Tibial artery (tissue), 4 donors: ENCODE results near the gene PIK3CD.

Source experiments
- DNase-seq, 2 donors: peaks; one replicate each; pipeline ENCODE4 v3.0.0-alpha.2; 2019
- H3K27ac ChIP-seq, 2 donors: fragments of 200-600 bp; sonication (generic) in 1 of 2; 1 replicate in 1 of 2; 2 replicates in 1 of 2; pipeline ENCODE4 v1.5.1; 2018 to 2019; ENCODE audit warnings: mild to moderate bottlenecking in 1 of 2
- H3K27me3 ChIP-seq, 2 donors: fragments of 200-600 bp; sonication (generic) in 1 of 2; one replicate each; pipeline versions ENCODE4 v1.5.1 to v1.6.0; 2016 to 2019
- H3K36me3 ChIP-seq, 3 donors: fragments of 200-600 bp; sonication (generic) in 2 of 3; one replicate each; pipeline ENCODE4 v1.5.1; 2016 to 2019; ENCODE audit warnings: mild to moderate bottlenecking in 2 of 3
- H3K4me1 ChIP-seq, 4 donors: fragments of 200-600 bp; sonication (generic) in 2 of 4; 1 replicate in 3 of 4; 2 replicates in 1 of 4; pipeline ENCODE4 v1.5.1; 2016 to 2019
- H3K4me3 ChIP-seq, 2 donors: fragments of 200-600 bp; sonication (generic) in 1 of 2; 1 replicate in 1 of 2; 2 replicates in 1 of 2; pipeline ENCODE4 v1.5.1; 2018 to 2019; ENCODE audit warnings: mild to moderate bottlenecking in 2 of 2
- H3K9me3 ChIP-seq, 3 donors: fragments of 200-600 bp; sonication (generic) in 1 of 3; one replicate each; pipeline ENCODE4 v1.5.1; 2016 to 2019
- CTCF ChIP-seq, 2 experiments: fragments of 200-600 bp in 1 of 2; fragments of 450-650 bp in 1 of 2; IDR thresholded peaks; one replicate each; pipeline ENCODE4 v1.5.1; 2017 to 2019; ENCODE audit warnings: antibody characterized with exemption in 2 of 2, mild to moderate bottlenecking in 1 of 2, moderate library complexity in 1 of 2
- intact Hi-C: fragments of 100-400 bp; cut with DNase I; formaldehyde crosslinking; loops from one replicate; pipeline ENCODE4 v1.15.0; 2023; ENCODE audit warnings: low total_unique reads

PIK3CD gene

GRCh38 chr1:9610548-9610947 is 41.0 kb upstream of the PIK3CD start:
- no peak overlapping the region for H3K4me3 ChIP-seq
- TF ChIP-seq CTCF (IDR thresholded peaks at IDR 0.05): no peak
- peaks cover 0 to 2% (median 0%) of the 10 kb centered on the region in 4 donors for H3K4me1 ChIP-seq
- peaks cover 8 to 77% (median 44%) of the 10 kb centered on the region in 3 donors for H3K36me3 ChIP-seq
- intact Hi-C loops: no loop called here
- H3K27ac ChIP-seq: no peak overlapping the region
- DNase-seq: no peak
- H3K9me3 ChIP-seq: no peaks in the 10 kb centered on the region
- H3K27me3 ChIP-seq: no peaks in the 10 kb centered on the region

- Histone ChIP-seq H3K9me3 (no peaks in the 10 kb centered on the region), H3K27me3 (no peaks in the 10 kb centered on the region), H3K4me3 (no peak overlapping the region), H3K27ac (no peak overlapping the region), H3K4me1 (no peaks in the 10 kb centered on the region), H3K36me3 (peaks cover 8 to 74% (median 44%) of the 10 kb centered on the region in 3 donors)
- DNase-seq: no peak
- intact Hi-C loops: no loop called here
- TF ChIP-seq CTCF (IDR thresholded peaks at IDR 0.05): no peak
These were observed 39.8 kb upstream of the PIK3CD start for GRCh38 chr1:9611716-9612115.

- Histone ChIP-seq H3K27me3 (peaks cover 0 to 4% of the 10 kb centered on the region in 2 donors), H3K27ac (no peak overlapping the region), H3K36me3 (peaks cover 8 to 68% (median 44%) of the 10 kb centered on the region in 3 donors), H3K9me3 (no peaks in the 10 kb centered on the region), H3K4me1 (no peaks in the 10 kb centered on the region), H3K4me3 (no peak overlapping the region)
- intact Hi-C loops: no loop called here
- TF ChIP-seq CTCF (IDR thresholded peaks at IDR 0.05): no peak
- DNase-seq: no peak
These were observed 39.2 kb upstream of the PIK3CD start for GRCh38 chr1:9612162-9612845.

GRCh38 chr1:9612871-9613624 is 38.5 kb upstream of the PIK3CD start:
- no peak for DNase-seq
- no peak for TF ChIP-seq CTCF (IDR thresholded peaks at IDR 0.05)
- Histone ChIP-seq H3K27ac (no peak overlapping the region), H3K4me3 (no peak overlapping the region), H3K27me3 (peaks cover 0 to 7% of the 10 kb centered on the region in 2 donors), H3K4me1 (no peaks in the 10 kb centered on the region), H3K9me3 (no peaks in the 10 kb centered on the region), H3K36me3 (peaks cover 8 to 61% (median 44%) of the 10 kb centered on the region in 3 donors)
- intact Hi-C loops: no loop called here

GRCh38 chr1:9613625-9614299 is 37.8 kb upstream of the PIK3CD start:
- no peak overlapping the region for H3K27ac ChIP-seq
- H3K4me3 ChIP-seq: no peak overlapping the region
- H3K4me1 ChIP-seq: no peaks in the 10 kb centered on the region
- TF ChIP-seq CTCF (IDR thresholded peaks at IDR 0.05): no peak
- H3K27me3 ChIP-seq: peaks cover 0 to 14% of the 10 kb centered on the region in 2 donors
- H3K36me3 ChIP-seq: peaks cover 8 to 54% (median 44%) of the 10 kb centered on the region in 3 donors
- intact Hi-C loops: no loop called here
- no peak for DNase-seq
- H3K9me3 ChIP-seq: no peaks in the 10 kb centered on the region
